Thymus (tissue), 11 donors: ENCODE data around the gene TXN. TPM values are rescaled to one million over a fixed set of nuclear protein-coding genes. Genes with fewer than 3 reads are reported as not detected.
"Not testable (repeated sequence)": the region's sequence is repeated elsewhere in the genome, so short reads cannot be mapped to it uniquely, and the experiment has no call there.

Experiments
- DNase-seq, 9 donors: peaks; one replicate each; pipeline ENCODE4 v3.0.0-alpha.2; 2013; ENCODE audit warnings: low spot score in 9 of 9, low read depth in 6 of 9, missing footprints in 1 of 9
- H3K27ac ChIP-seq, 2 donors: one replicate each; pipeline ENCODE4 v1.5.1; 2013; ENCODE audit warnings: control low read depth in 1 of 2, low read depth in 1 of 2, low read length in 1 of 2, mild to moderate bottlenecking in 1 of 2, moderate library complexity in 1 of 2
- H3K27me3 ChIP-seq, 2 donors: one replicate each; pipeline ENCODE4 v1.5.1; 2013; ENCODE audit warnings: low read length in 1 of 2; ENCODE audit not compliant: control insufficient read depth in 2 of 2, insufficient read depth in 1 of 2
- H3K36me3 ChIP-seq, 2 donors: one replicate each; pipeline ENCODE4 v1.5.1; 2013; ENCODE audit warnings: low read length in 1 of 2, mild to moderate bottlenecking in 1 of 2, moderate library complexity in 1 of 2; ENCODE audit not compliant: control insufficient read depth in 2 of 2, insufficient read depth in 2 of 2
- H3K4me1 ChIP-seq, 2 donors: one replicate each; pipeline ENCODE4 v1.5.1; 2013; ENCODE audit warnings: low read length in 2 of 2; ENCODE audit not compliant: control insufficient read depth in 2 of 2, insufficient read depth in 2 of 2
- H3K4me3 ChIP-seq, 2 donors: one replicate each; pipeline ENCODE4 v1.5.1; 2013; ENCODE audit warnings: low read length in 2 of 2, control low read depth in 1 of 2, mild to moderate bottlenecking in 1 of 2
- H3K9me3 ChIP-seq, 2 donors: one replicate each; pipeline ENCODE4 v1.5.1; 2013; ENCODE audit warnings: low read length in 1 of 2, mild to moderate bottlenecking in 1 of 2; ENCODE audit not compliant: control insufficient read depth in 2 of 2, insufficient read depth in 1 of 2
- WGBS: extraction: QIAGEN DNeasy Blood & Tissue Kit; methylation state at CpG from one replicate; pipeline ENCODE4 v1.1.7; 2013; 5-methylcytosine and 5-hydroxymethylcytosine counted together
- polyA plus RNA-seq: library from polyadenylated mRNA; stranded (reverse); fragments of 200-250 nt; gene quantifications from one replicate; pipeline ENCODE4 v1.2.3, GENCODE V29; 2013
- total RNA-seq: library from RNA; stranded (reverse); fragments of 120-200 nt; gene quantifications from one replicate; pipeline ENCODE4 v1.2.4, GENCODE V29; 2013
- donor health status: healthy.

The TXN gene
- total and polyA plus RNA-seq, 2 donors, result 320 to 448 TPM

DNA sequence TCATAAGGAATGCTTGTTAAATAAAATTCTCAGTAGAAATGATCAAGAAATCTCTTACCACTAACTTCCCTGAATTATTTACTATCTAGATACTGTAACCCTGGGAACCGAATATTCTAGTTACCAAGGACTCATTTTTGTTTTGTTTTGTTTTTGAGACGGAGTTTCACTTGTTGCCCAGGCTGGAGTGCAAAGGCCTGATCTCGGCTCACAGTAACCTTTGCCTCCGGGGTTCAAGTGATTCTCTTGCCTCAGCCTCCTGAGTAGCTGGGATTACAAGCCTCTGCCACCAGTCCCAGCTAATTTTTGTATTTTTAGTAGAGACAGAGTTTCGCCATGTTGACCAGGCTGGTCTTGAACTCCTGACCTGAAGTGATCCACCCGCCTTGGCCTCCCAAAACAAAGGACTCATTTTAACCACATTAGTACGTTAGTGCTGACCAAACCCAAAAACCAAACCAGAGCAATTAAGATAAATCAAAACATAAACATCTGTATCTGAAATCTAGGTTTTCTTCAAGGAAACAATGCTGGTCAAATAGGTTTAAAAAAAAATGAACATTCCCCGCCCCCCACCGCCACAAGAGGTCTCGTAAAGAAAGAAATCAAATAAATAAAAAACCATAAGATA, 3.7 kb downstream of the TXN start:
- Histone ChIP-seq H3K27ac (no peak overlapping the region), H3K4me1 (peaks cover 17 to 20% of the 10 kb centered on the region in 2 donors), H3K4me3 (no peak overlapping the region), H3K36me3 (peaks cover 14 to 20% of the 10 kb centered on the region in 2 donors), H3K27me3 (no peaks in the 10 kb centered on the region), H3K9me3 (no peaks in the 10 kb centered on the region)
- no peak for DNase-seq
- WGBS, result 96% methylated on average over 10 of the region's 10 CpGs

DNA sequence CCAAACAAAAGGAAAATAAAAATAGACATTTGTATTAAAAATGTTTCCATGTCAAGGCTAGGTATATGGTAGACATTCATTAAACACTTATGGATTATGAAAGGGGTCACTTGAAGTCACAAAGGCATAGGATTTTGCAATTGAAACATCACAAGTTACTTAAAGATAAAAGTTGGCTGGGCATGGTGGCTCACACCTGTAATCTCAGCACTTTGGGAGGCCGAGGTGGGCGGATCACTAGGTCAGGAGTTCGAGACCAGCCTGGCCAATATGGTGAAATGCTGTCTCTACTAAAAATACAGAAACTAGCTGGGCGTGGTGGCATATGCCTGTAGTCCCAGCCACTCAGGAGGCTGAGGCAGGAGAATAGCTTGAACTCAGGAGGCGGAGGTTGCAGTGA, 4.5 kb downstream of the TXN start:
- H3K27ac ChIP-seq, H3K4me3 ChIP-seq, H3K9me3 ChIP-seq, H3K27me3 ChIP-seq, DNase-seq: not testable (repeated sequence)
- Histone ChIP-seq H3K36me3 (peaks cover 14 to 22% of the 10 kb centered on the region in 2 donors), H3K4me1 (peaks cover 11 to 12% of the 10 kb centered on the region in 2 donors)
- WGBS, result 99% methylated on average over 5 of the region's 5 CpGs

DNA sequence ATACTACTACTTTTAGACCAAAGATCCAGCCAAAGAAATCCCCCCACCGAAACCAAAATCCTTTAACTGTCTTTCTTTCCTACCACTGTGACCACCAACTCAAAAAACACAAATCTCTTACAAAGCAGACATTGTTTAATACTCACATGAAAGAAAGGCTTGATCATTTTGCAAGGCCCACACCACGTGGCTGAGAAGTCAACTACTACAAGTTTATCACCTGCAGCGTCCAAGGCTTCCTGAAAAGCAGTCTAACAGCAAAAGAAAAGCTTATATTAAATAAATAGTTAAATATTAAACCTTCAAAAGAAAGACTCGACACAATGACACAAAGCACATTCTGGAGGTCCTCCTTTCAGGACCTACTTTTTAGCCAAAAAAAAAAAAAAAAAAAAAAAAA, 5.1 kb downstream of the TXN start:
- no peaks in the 10 kb centered on the region for H3K9me3 ChIP-seq
- peaks cover 16 to 28% of the 10 kb centered on the region in 2 donors for H3K36me3 ChIP-seq
- no peaks in the 10 kb centered on the region for H3K27me3 ChIP-seq
- WGBS, result 91% methylated on average over 4 of the region's 4 CpGs
- no peak overlapping the region for H3K4me3 ChIP-seq
- no peak for DNase-seq
- H3K4me1 ChIP-seq, result peaks cover 11% of the 10 kb centered on the region in 2 donors
- no peak overlapping the region for H3K27ac ChIP-seq

DNA sequence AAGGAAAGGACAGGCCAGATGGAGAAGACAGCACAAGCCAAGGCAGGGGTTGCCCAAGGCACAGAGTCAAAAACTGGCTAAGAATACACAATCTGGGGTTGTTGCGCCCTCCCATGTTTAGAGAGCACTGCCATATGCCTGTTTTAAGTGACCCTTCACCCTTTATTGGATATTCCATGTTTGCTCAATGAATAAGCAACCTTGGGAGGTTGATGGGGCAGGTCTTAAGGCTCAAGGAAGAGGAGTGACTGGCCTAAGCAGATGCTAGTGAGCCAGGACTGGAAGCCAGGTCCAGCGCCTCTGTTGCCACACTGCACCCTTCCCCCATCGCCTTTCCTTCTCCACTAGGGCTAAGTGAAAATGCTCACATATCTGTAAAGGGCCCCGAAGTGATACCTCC, 6.7 kb downstream of the TXN start:
- Histone ChIP-seq H3K27ac (no peak overlapping the region), H3K9me3 (no peaks in the 10 kb centered on the region), H3K4me1 (peaks cover 7 to 9% of the 10 kb centered on the region in 2 donors), H3K27me3 (no peaks in the 10 kb centered on the region), H3K4me3 (no peak overlapping the region), H3K36me3 (peaks cover 16 to 36% of the 10 kb centered on the region in 2 donors)
- 99% methylated on average over 4 of the region's 4 CpGs for WGBS
- no peak for DNase-seq

DNA sequence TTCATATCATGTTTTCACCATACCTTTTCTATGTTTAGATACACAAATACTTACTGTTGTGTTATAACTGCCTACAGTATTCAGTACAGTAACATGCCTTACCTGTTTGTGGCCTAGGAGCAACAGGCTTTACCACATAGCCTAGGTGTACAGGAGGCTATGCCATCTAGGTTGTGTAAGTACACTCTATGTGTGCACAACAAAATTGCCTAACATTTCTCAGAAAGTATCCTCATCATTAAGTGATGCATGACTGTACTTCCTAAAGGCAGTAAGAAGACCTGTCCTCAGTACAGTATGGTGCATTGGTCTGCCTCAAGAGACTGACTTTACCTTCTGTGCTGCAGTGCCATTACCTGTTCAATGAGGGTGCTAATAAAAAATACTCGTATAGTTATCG, 7.9 kb downstream of the TXN start:
- Histone ChIP-seq H3K4me3 (no peak overlapping the region), H3K27ac (no peak overlapping the region), H3K27me3 (no peaks in the 10 kb centered on the region), H3K36me3 (peaks cover 16 to 43% of the 10 kb centered on the region in 2 donors), H3K9me3 (no peaks in the 10 kb centered on the region), H3K4me1 (peaks cover 0 to 8% of the 10 kb centered on the region in 2 donors)
- no peak for DNase-seq
- 97% methylated on average over 2 of the region's 2 CpGs for WGBS

DNA sequence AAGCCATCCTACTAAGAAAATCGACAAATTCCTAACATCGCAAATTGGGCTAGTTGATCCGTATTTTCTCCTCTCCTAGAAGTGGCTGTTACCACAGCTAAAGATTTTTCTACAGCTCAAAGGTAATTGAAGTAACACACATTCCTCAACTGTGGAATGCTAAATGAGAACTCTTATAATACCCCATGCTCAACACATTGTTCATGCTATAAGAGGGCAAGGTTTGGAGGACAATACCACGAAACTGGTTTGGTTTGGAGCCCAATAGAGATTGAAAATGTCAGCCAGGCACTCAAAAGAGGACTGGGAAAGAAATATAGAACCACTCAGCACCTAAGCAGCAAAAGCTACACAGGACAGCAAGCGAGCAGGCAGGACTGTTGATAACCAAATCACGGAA, 10.1 kb downstream of the TXN start:
- WGBS, result 98% methylated on average over 6 of the region's 6 CpGs
- Histone ChIP-seq H3K4me1 (peaks cover 0 to 6% of the 10 kb centered on the region in 2 donors), H3K36me3 (peaks cover 21 to 59% of the 10 kb centered on the region in 2 donors), H3K27ac (no peak overlapping the region), H3K4me3 (no peak overlapping the region), H3K9me3 (no peaks in the 10 kb centered on the region), H3K27me3 (no peaks in the 10 kb centered on the region)
- no peak for DNase-seq

DNA sequence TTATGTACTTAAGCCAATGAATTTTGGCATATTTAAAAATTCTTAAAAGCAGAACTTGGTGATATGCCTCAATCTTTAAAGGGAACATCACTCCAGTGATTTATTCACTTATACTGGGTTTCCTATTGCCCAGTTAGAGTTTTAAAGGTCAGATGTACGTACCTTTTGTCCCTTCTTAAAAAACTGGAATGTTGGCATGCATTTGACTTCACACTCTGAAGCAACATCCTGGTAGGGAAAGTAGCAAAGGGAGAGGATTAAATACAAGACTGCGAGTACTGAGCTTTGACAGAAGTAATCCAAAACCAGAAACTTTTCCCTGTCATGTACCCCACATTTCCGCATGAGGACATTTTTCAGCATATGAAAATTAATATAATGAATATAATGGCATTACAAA, 11.7 kb downstream of the TXN start:
- no peak for DNase-seq
- WGBS, result 98% methylated on average over 3 of the region's 3 CpGs
- H3K36me3 ChIP-seq, result peaks cover 18 to 51% of the 10 kb centered on the region in 2 donors

DNA sequence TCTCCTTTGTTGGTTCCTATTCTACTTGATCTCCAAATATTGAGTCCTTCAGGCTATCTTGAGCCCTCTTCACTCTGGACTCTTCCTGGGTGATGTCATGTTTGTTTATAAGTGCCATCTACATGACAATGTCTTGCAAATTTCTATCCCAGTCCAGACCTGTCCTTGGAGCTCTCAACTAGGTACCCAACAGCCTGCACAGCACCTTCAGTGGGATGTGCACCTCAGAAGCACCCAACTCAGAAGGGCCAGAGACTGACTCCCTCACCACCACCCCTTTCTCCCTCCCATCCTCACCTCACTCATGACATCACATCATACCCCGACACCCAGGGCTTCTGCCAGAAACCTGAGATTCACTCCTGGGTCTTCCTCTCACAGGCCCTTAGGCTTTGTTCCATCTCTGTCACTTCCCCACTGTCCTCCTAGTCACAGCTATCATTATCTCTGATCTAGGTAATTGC, 14.4 kb downstream of the TXN start:
- H3K9me3 ChIP-seq, result no peaks in the 10 kb centered on the region
- no peak overlapping the region for H3K4me3 ChIP-seq
- no peaks in the 10 kb centered on the region for H3K27me3 ChIP-seq
- H3K4me1 ChIP-seq, result no peaks in the 10 kb centered on the region
- no peak for DNase-seq
- peaks cover 7 to 38% of the 10 kb centered on the region in 2 donors for H3K36me3 ChIP-seq
- H3K27ac ChIP-seq, result no peak overlapping the region
- WGBS, result 98% methylated on average over 1 of the region's 1 CpG

More for the DNA sequence above, 11.7 kb downstream of the TXN start:
- Histone ChIP-seq H3K27me3 (no peaks in the 10 kb centered on the region), H3K4me3 (no peak overlapping the region), H3K9me3 (no peaks in the 10 kb centered on the region), H3K27ac (no peak overlapping the region), H3K4me1 (peaks cover 0 to 3% of the 10 kb centered on the region in 2 donors)

DNA sequence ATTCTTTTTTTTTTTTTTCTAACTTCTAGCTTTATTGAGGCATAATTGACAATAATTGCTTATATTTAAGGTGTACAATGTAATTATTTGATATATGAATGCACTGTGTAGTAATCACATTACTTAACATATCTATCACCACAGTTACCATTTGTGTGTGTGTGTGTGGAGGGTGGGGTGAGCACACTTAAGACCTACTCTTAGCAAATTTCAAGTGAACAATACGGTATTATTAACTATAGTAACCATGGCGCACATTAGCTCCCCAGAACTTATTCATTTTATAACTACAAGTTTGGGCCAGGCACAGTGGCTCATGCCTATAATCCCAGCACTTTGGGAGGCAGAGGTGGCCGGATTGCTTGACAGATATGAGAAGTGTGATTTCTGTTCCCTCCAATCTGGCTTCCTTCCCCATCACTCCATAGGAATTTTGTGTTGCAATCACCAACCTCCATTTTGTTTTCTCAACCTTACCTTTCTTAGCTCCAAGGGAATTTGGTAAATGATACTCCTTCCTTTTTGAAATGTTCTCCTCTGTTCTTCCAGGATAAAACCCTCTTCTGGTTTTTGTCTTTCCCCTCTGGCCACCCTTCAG, 14.9 kb downstream of the TXN start:
- 98% methylated on average over 3 of the region's 3 CpGs for WGBS

More for the DNA sequence above, 14.9 kb downstream of the TXN start:
- Histone ChIP-seq H3K27ac (no peak overlapping the region), H3K9me3 (no peaks in the 10 kb centered on the region), H3K36me3 (peaks cover 6 to 33% of the 10 kb centered on the region in 2 donors), H3K4me1 (no peaks in the 10 kb centered on the region), H3K27me3 (no peaks in the 10 kb centered on the region), H3K4me3 (no peak overlapping the region)
- DNase-seq, result no peak
